ENCODE results near the gene POU6F2. TPM values are rescaled to one million over a fixed set of nuclear protein-coding genes. Genes with fewer than 3 reads are reported as not detected.

POU6F2 gene
- total and polyA plus RNA-seq, 7 donors: 0.01 TPM; not detected in 6

GRCh38 chr7:39360038-39360437 lies 382.3 kb downstream of the POU6F2 start:
- no peak for TF ChIP-seq CTCF (IDR thresholded peaks at IDR 0.05)
- H3K36me3 ChIP-seq (ENCODE audit: insufficient read depth in 1 of 2, low read depth in 1 of 2): no peaks in the 10 kb centered on the region
- H3K4me3 ChIP-seq: no peak overlapping the region
- no peak for DNase-seq
- no peaks in the 10 kb centered on the region for H3K9me3 ChIP-seq
- no peaks in the 10 kb centered on the region for H3K27me3 ChIP-seq (ENCODE audit: insufficient read depth in 3 of 3, low read length in 2 of 3)
- 79 to 84% (median 82%) methylated on average over 4 of the region's 4 CpGs for WGBS, 3 donors
- ATAC-seq: no peak
- no peaks in the 10 kb centered on the region for H3K4me1 ChIP-seq
- H3K27ac ChIP-seq: no peak overlapping the region
- intact Hi-C loops (cut with DNase I): no loop called here

- no peak for TF ChIP-seq CTCF (IDR thresholded peaks at IDR 0.05)
- WGBS, 3 donors: 85 to 90% (median 88%) methylated on average over 1 of the region's 1 CpG
- intact Hi-C loops (cut with DNase I): no loop called here
Observed at GRCh38 chr7:39360766-39361165, 383.1 kb downstream of the POU6F2 start.

GRCh38 chr7:39365751-39366295 lies 388.1 kb downstream of the POU6F2 start:
- DNase-seq (no peak), ATAC-seq (no peak)
- Histone ChIP-seq H3K27ac (no peak overlapping the region), H3K4me3 (no peak overlapping the region), H3K4me1 (no peaks in the 10 kb centered on the region), H3K9me3 (no peaks in the 10 kb centered on the region), H3K36me3 (ENCODE audit: insufficient read depth in 1 of 2, low read depth in 1 of 2) (no peaks in the 10 kb centered on the region), H3K27me3 (ENCODE audit: insufficient read depth in 3 of 3, low read length in 2 of 3) (peaks cover 0 to 2% (median 0%) of the 10 kb centered on the region in 3 donors)
- TF ChIP-seq CTCF (IDR thresholded peaks at IDR 0.05): no peak
- WGBS, 3 donors: 61 to 73% (median 63%) methylated on average over 1 of the region's 1 CpG
- intact Hi-C loops (cut with DNase I): no loop called here

More at GRCh38 chr7:39360766-39361165, 383.1 kb downstream of the POU6F2 start:
- H3K4me3 ChIP-seq: no peak overlapping the region
- H3K9me3 ChIP-seq: no peaks in the 10 kb centered on the region
- no peaks in the 10 kb centered on the region for H3K27me3 ChIP-seq (ENCODE audit: insufficient read depth in 3 of 3, low read length in 2 of 3)
- DNase-seq: no peak
- no peaks in the 10 kb centered on the region for H3K36me3 ChIP-seq (ENCODE audit: insufficient read depth in 1 of 2, low read depth in 1 of 2)
- H3K4me1 ChIP-seq: no peaks in the 10 kb centered on the region
- no peak for ATAC-seq
- no peak overlapping the region for H3K27ac ChIP-seq

- no peak overlapping the region for H3K4me3 ChIP-seq
- intact Hi-C loops (cut with DNase I): no loop called here
- ATAC-seq (no peak), DNase-seq (no peak)
- WGBS, 3 donors: 72 to 80% (median 74%) methylated on average over 3 of the region's 3 CpGs
- no peaks in the 10 kb centered on the region for H3K9me3 ChIP-seq
- TF ChIP-seq CTCF (IDR thresholded peaks at IDR 0.05): no peak
- H3K36me3 ChIP-seq (ENCODE audit: insufficient read depth in 1 of 2, low read depth in 1 of 2): no peaks in the 10 kb centered on the region
- no peaks in the 10 kb centered on the region for H3K4me1 ChIP-seq
- H3K27me3 ChIP-seq (ENCODE audit: insufficient read depth in 3 of 3, low read length in 2 of 3): peaks cover 0 to 2% (median 0%) of the 10 kb centered on the region in 3 donors
- no peak overlapping the region for H3K27ac ChIP-seq
Observed at GRCh38 chr7:39367451-39367850, 389.7 kb downstream of the POU6F2 start.

GRCh38 chr7:39367943-39368342 lies 390.2 kb downstream of the POU6F2 start:
- intact Hi-C loops (cut with DNase I): no loop called here
- Histone ChIP-seq H3K27me3 (ENCODE audit: insufficient read depth in 3 of 3, low read length in 2 of 3) (peaks cover 0 to 2% (median 0%) of the 10 kb centered on the region in 3 donors), H3K36me3 (ENCODE audit: insufficient read depth in 1 of 2, low read depth in 1 of 2) (no peaks in the 10 kb centered on the region), H3K27ac (no peak overlapping the region), H3K9me3 (no peaks in the 10 kb centered on the region), H3K4me3 (no peak overlapping the region), H3K4me1 (no peaks in the 10 kb centered on the region)
- TF ChIP-seq CTCF (IDR thresholded peaks at IDR 0.05): no peak
- DNase-seq (no peak), ATAC-seq (no peak)
- WGBS, 3 donors: 88 to 94% (median 92%) methylated on average over 2 of the region's 2 CpGs

Data from psoas muscle (tissue), 8 donors.